DMS153 treated with DMSO at 0.1 percent for 48 hours (cell line): ENCODE results near the gene EEF1B2.
A peak's percentile ranks its signal among the peaks of the same experiment; 100 is the strongest.
"Not testable (repeated sequence)": the region's sequence is repeated elsewhere in the genome, so short reads cannot be mapped to it uniquely, and the experiment has no call there.

Experiments used
- DNase-seq: peaks from one replicate; lab custom pipeline; 2025; ENCODE audit not compliant: unreplicated experiment; lab: John Stamatoyannopoulos, UW

The EEF1B2 gene

DNA sequence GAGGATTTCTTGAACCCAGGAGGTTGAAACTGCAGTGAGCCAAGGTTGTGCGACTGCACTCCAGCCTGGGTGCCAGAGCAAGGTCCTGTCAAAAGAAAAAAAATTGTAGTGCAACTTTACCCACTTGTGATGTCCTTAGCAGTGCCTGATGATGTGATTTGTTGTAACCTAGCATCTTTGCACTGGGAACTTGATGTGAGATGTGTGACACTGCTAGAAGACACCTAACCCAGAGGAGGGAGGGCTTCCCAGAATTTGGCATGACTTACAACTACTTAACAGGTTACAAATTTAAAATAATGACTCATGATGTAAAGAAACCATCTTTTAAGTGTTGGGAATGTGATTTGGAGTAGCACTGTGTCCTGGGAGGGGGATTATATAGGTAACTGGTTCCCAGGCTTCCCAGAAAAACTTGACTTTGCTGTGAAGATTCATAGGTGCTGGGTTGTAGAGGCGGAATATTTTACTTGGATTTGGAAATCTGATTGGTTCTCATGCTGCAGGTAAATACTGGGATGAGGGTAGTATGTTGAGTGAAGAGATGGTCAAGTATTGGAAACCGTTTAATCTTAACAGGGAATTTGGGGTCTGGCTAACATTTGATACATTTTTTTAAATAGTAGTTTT lies 3.7 kb downstream of the EEF1B2 start:
- DNase-seq = no peak

DNA sequence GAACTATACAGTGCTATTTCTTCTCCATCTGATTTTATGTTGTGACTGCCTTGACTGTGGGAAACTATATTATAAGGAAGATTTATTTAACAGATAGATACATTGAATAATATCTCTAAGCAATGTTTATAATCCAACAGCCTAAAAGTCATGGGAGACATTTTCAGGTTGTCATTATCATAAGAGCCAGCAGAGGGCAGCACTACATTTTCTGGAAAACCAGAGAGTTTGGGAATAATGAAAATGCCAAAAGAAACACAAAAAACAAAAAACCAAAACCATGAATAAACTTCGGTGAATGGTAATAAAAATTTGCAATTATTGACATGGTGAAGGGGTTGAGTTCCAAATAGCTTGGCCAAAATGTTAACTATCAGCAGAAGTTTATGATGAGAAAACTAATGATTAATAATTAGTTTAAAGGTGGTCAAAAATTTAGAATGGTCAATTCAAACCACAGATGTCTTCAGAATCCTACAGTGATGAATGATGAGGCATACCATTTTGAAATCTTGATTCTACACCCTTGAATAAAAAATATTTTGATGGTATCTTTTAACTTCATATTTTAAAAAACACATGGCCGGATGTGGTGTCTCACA lies 4.7 kb downstream of the EEF1B2 start:
- peak; percentile 10 for DNase-seq

- not testable (repeated sequence) for DNase-seq
These were observed 8.5 kb downstream of the EEF1B2 start for GRCh38 chr2:206168230-206168629.

GRCh38 chr2:206171624-206172397 lies 12.1 kb downstream of the EEF1B2 start:
- not testable (repeated sequence) for DNase-seq

DNA sequence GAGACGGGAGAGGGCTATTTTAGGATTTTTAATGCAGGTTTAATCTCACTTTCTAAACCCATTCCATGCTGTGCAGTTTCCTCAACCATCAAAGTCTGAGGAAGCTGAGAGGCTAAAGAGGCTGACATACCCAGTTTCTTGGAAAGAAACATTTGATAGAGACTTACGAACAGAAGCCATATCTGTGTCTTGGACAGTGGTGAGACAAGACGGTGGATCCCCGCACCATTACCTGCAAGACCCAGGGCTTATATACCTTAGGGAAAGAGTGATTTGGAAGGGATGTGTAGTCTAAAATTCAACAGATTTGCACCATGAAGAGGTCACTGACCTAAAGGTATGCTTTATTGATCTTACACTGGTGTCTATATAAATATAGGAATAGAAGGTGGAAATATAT lies 13.5 kb downstream of the EEF1B2 start:
- DNase-seq = no peak

- DNase-seq = no peak
These were observed 16.4 kb downstream of the EEF1B2 start for GRCh38 chr2:206176121-206176520.

- no peak for DNase-seq
These were observed 17.2 kb downstream of the EEF1B2 start for GRCh38 chr2:206176901-206177300.

DNA sequence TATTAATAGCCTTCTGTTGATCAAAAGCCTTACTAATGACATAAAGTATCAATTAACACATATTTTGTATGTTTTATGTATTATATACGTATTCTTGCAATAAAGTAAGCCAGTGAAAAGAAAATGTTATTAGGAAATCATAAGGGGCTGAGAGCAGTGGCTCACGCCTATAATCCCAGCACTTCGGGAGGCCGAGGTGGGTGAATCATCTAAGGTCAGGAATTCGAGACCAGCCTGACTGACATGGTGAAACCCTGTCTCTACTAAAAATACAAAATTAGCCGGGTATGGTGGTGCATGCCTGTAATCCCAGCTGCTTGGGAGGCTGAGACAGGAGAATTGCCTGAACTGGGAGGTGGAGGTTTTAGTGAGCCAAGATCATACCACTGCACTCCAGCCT lies 21.8 kb downstream of the EEF1B2 start:
- DNase-seq = not testable (repeated sequence)

DNA sequence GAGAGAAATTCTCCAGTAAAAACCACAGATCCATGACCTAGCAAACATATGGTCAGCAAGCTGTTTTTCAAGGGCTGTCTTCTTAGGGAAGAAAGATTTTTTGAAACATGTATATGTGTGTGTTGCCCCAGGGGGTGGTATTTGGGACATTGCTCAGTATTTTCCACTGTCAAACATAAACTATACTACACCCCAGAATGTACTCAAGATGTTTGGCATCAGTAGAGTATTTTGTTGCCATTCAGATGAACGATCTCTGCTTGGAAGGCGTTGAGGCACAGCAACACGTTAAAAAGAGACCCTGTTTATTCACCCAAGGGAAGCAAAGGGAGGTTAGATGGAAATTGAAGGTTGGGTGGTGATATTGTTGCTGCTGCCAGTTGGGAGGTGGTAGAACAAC lies 30.0 kb downstream of the EEF1B2 start:
- no peak for DNase-seq

GRCh38 chr2:206190111-206190510 lies 30.4 kb downstream of the EEF1B2 start:
- no peak for DNase-seq

- no peak for DNase-seq
These were observed 31.0 kb downstream of the EEF1B2 start for GRCh38 chr2:206190689-206191088.

DNA sequence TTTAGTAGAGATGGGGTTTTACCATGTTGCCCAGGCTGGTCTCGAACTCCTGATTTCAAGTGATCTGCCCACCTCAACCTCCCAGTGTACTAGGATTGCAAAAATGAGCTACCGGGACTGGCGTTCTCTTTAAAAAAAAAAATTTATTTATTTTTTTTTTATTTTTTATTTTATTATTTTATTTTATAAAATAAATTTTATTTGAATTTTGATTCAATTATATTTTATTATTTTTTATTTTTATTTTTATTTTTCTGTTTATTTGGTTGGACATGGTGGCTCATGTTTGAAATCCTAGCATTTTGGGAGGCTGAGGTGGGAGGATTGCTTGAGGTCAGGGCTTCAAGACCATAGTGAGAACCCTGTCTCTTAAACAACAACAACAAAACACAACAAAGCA lies 32.5 kb downstream of the EEF1B2 start:
- no peak for DNase-seq

GRCh38 chr2:206193671-206194357 lies 34.1 kb downstream of the EEF1B2 start:
- DNase-seq = no peak

DNA sequence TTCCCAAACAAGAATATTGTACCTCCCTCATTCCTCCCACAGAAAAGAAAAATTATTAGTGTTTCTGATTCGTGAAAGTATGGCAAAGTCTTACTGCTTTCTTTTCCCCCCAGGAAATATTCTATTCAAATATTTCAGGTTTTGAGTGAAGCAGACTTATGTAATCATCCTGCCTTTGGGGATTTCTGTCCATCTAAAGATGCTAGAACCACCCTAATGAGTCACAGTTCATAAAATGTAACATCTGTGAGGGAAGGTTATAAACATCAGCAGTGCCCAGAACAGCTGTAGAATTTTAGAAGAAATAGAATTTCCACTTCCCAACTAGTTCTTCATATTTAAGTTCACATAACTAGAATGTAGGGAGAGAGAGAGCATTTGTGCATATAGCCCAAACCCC lies 39.0 kb downstream of the EEF1B2 start:
- DNase-seq = no peak

DNA sequence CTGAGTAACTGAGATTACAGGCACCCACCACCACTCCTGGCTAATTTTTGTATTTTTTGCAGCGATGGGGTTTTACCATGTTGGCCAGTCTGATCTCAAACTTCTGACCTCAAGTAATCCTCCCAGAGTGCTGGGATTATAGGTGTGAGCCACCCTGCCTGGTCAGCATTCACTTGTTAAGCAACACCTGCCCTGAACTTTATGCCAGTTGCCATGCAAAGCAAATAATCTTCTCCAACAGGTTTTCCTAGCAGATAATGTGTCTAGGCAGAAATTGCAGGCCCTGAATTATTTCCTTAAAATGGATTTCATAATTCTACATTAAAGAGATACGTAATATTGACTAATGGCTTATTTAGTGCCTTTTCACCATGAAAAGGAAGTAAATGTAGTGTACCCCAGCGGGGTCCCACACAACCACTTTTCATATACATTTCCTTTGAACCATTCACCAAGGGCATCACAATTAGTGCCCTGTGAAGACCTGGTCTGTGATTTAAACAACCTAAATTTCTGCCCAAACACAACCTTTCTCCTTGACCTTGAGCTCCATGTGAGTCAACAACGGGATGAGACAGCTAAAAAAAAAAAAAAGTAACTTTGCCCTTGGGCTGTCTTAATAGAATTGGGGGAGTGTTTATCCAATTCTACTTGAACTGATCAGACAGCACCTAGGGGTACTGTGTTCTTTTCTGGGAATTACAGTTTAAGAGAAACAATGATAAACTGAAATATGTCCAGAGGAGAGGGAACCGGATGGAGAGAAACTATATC lies 41.6 kb downstream of the EEF1B2 start:
- no peak for DNase-seq

- no peak for DNase-seq
These were observed 42.8 kb downstream of the EEF1B2 start for GRCh38 chr2:206202446-206202845.

GRCh38 chr2:206203331-206203730 lies 43.6 kb downstream of the EEF1B2 start:
- DNase-seq = no peak

- no peak for DNase-seq
These were observed 45.0 kb downstream of the EEF1B2 start for GRCh38 chr2:206204710-206205109.

DNA sequence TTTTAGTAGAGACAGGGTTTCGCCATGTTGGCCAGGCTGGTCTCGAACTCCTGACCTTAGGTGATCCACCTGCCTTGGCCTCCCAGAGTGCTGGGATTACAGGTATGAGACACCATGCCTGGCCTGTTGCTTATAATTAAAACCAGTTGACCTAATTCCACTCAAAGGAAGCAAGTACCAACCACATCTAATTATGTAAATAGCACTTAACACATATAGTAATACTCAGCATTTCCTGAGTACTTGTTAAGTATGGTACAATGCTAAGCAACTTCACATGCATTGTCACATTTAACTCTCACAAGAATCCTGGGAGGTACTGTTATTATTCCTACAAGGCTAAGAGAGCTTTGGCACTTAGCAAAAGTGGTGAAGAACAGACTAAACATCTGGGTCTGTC lies 47.6 kb downstream of the EEF1B2 start:
- not testable (repeated sequence) for DNase-seq

GRCh38 chr2:206208900-206209299 lies 49.2 kb downstream of the EEF1B2 start:
- DNase-seq = no peak

- DNase-seq = no peak
These were observed 52.1 kb downstream of the EEF1B2 start for GRCh38 chr2:206211657-206212255.
